SK-N-MC (cell line): ENCODE results near the gene ZMIZ1.

ENCODE experiments used
- EZH2 ChIP-seq: fragments of 200-600 bp; sonication (generic); IDR thresholded peaks from one replicate; pipeline ENCODE4 v1.6.1; 2017; ENCODE audit warnings: antibody characterized with exemption
- POLR2AphosphoS5 ChIP-seq: IDR thresholded peaks from 2 replicates; pipeline ENCODE4 v1.6.1; 2012; ENCODE audit warnings: mild to moderate bottlenecking, low read depth, low read length, borderline replicate concordance

GRCh38 chr10:79243181-79244067, 174.7 kb downstream of the ZMIZ1 start:
- no peak for TF ChIP-seq EZH2
- TF ChIP-seq POLR2AphosphoS5 = no peak; the same call in 1 of the 2 replicates
